Thyroid gland (tissue), 4 donors: Measurements from ENCODE around the gene PTGR1.

Experiments used
- CTCF ChIP-seq, 6 experiments: fragments of 200-600 bp in 3 of 6; fragments of 450-650 bp in 3 of 6; sonication (generic) in 3 of 6; IDR thresholded peaks; one replicate each; pipeline ENCODE4 v1.5.1; 2016 to 2019; ENCODE audit warnings: antibody characterized with exemption in 6 of 6, mild to moderate bottlenecking in 2 of 6, inconsistent platforms in 1 of 6, moderate library complexity in 1 of 6
- POLR2A ChIP-seq, 2 donors: fragments of 450-650 bp; IDR thresholded peaks; one replicate each; pipeline ENCODE4 v1.6.1; 2017; ENCODE audit warnings: antibody characterized with exemption in 2 of 2, mild to moderate bottlenecking in 2 of 2, moderate library complexity in 1 of 2

DNA sequence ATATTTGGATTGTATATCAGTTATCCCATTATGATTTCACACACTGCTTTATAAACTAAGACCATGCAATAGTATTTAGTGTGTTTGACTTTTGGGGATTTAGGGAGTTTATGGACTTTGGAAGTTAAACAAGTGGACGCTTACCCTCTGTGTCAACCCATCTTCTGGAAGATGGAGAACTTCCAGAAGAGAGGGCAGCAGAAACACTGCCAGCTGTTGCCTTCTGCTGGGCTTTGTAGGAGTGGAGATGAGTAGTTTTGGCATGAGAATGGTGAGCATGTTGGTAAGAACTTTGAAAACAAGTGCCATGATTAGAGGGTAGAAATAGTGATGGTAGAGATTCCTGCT lies 33.9 kb upstream of the PTGR1 start:
- no peak for TF ChIP-seq CTCF (IDR thresholded peaks at IDR 0.05)
- TF ChIP-seq POLR2A (IDR thresholded peaks at IDR 0.05): no peak
